Measurements from ENCODE around the gene OGDH. TPM values are rescaled to one million over a fixed set of nuclear protein-coding genes. Genes with fewer than 3 reads are reported as not detected.

Gene OGDH
- total RNA-seq, 1 experiment from 2014 or later, result 28.5 TPM

- in situ Hi-C loops (cut with HindIII; ENCODE audit: low pct_unique_long_range_greater_than_20kb, low sequenced_read_pairs), result no loop called here
- DNase-seq (ENCODE audit: low read depth, low spot score), result no peak
Measured at GRCh38 chr7:44631458-44632115, 25.2 kb downstream of the OGDH start.

- DNase-seq (ENCODE audit: low read depth, low spot score), result no peak
- in situ Hi-C loops (cut with HindIII; ENCODE audit: low pct_unique_long_range_greater_than_20kb, low sequenced_read_pairs), result no loop called here
Measured at GRCh38 chr7:44632196-44632595, 25.8 kb downstream of the OGDH start.

GRCh38 chr7:44633254-44634186 lies 27.1 kb downstream of the OGDH start:
- in situ Hi-C loops (cut with HindIII; ENCODE audit: low pct_unique_long_range_greater_than_20kb, low sequenced_read_pairs), result no loop called here
- DNase-seq (ENCODE audit: low read depth, low spot score), result peak; percentile 42

- no peak for DNase-seq (ENCODE audit: low read depth, low spot score)
- in situ Hi-C loops (cut with HindIII; ENCODE audit: low pct_unique_long_range_greater_than_20kb, low sequenced_read_pairs), result no loop called here
Measured at GRCh38 chr7:44634187-44634838, 27.9 kb downstream of the OGDH start.

GRCh38 chr7:44634839-44635591 lies 28.6 kb downstream of the OGDH start:
- in situ Hi-C loops (cut with HindIII; ENCODE audit: low pct_unique_long_range_greater_than_20kb, low sequenced_read_pairs), result no loop called here

GRCh38 chr7:44636041-44636584 lies 29.7 kb downstream of the OGDH start:
- in situ Hi-C loops (cut with HindIII; ENCODE audit: low pct_unique_long_range_greater_than_20kb, low sequenced_read_pairs), result no loop called here

More at GRCh38 chr7:44634839-44635591, 28.6 kb downstream of the OGDH start:
- no peak for DNase-seq (ENCODE audit: low read depth, low spot score)

GRCh38 chr7:44636926-44637325 lies 30.5 kb downstream of the OGDH start:
- DNase-seq (ENCODE audit: low read depth, low spot score), result no peak
- in situ Hi-C loops (cut with HindIII; ENCODE audit: low pct_unique_long_range_greater_than_20kb, low sequenced_read_pairs), result no loop called here

More at GRCh38 chr7:44636041-44636584, 29.7 kb downstream of the OGDH start:
- no peak for DNase-seq (ENCODE audit: low read depth, low spot score)

- in situ Hi-C loops (cut with HindIII; ENCODE audit: low pct_unique_long_range_greater_than_20kb, low sequenced_read_pairs), result no loop called here
Measured at GRCh38 chr7:44637788-44638594, 31.6 kb downstream of the OGDH start.

GRCh38 chr7:44638611-44639557 lies 32.5 kb downstream of the OGDH start:
- in situ Hi-C loops (cut with HindIII; ENCODE audit: low pct_unique_long_range_greater_than_20kb, low sequenced_read_pairs), result no loop called here
- peak; percentile 47 for DNase-seq (ENCODE audit: low read depth, low spot score)

More at GRCh38 chr7:44637788-44638594, 31.6 kb downstream of the OGDH start:
- no peak for DNase-seq (ENCODE audit: low read depth, low spot score)

GRCh38 chr7:44639671-44640321 lies 33.4 kb downstream of the OGDH start:
- in situ Hi-C loops (cut with HindIII; ENCODE audit: low pct_unique_long_range_greater_than_20kb, low sequenced_read_pairs), result no loop called here
- DNase-seq (ENCODE audit: low read depth, low spot score), result peak; percentile 51

GRCh38 chr7:44643206-44643605 lies 36.8 kb downstream of the OGDH start:
- no peak for DNase-seq (ENCODE audit: low read depth, low spot score)
- in situ Hi-C loops (cut with HindIII; ENCODE audit: low pct_unique_long_range_greater_than_20kb, low sequenced_read_pairs), result no loop called here

GRCh38 chr7:44645254-44645653 lies 38.8 kb downstream of the OGDH start:
- in situ Hi-C loops (cut with HindIII; ENCODE audit: low pct_unique_long_range_greater_than_20kb, low sequenced_read_pairs), result no loop called here
- DNase-seq (ENCODE audit: low read depth, low spot score), result no peak

- in situ Hi-C loops (cut with HindIII; ENCODE audit: low pct_unique_long_range_greater_than_20kb, low sequenced_read_pairs), result no loop called here
- no peak for DNase-seq (ENCODE audit: low read depth, low spot score)
Measured at GRCh38 chr7:44645696-44646095, 39.3 kb downstream of the OGDH start.

GRCh38 chr7:44646176-44646920 lies 39.9 kb downstream of the OGDH start:
- in situ Hi-C loops (cut with HindIII; ENCODE audit: low pct_unique_long_range_greater_than_20kb, low sequenced_read_pairs), result no loop called here

More at GRCh38 chr7:44646176-44646920, 39.9 kb downstream of the OGDH start:
- DNase-seq (ENCODE audit: low read depth, low spot score), result no peak

Data from SK-MEL-5 (cell line).